Cardiac fibroblast (primary cell): ENCODE results near the gene NCKAP5.

Experiments
- DNase-seq, 2 donors: peaks; one replicate each; pipeline versions ENCODE4 v3.0.0 to v3.0.0-alpha.2; 2010; ENCODE audit warnings: low read depth in 2 of 2
- H3K4me3 ChIP-seq, 2 donors: replicated peaks in 1 of 2; 1 replicate in 1 of 2; 2 replicates in 1 of 2; pipeline ENCODE4 v1.5.1; 2011; ENCODE audit warnings: low read depth in 2 of 2, low read length in 2 of 2, mild to moderate bottlenecking in 2 of 2, moderate library complexity in 1 of 2
- CTCF ChIP-seq: IDR thresholded peaks from one replicate; pipeline ENCODE4 v1.5.1; 2011; ENCODE audit warnings: low read depth, mild to moderate bottlenecking, low read length, inconsistent platforms

NCKAP5 gene

GRCh38 chr2:132766573-132766972 is 801.7 kb downstream of the NCKAP5 start:
- TF ChIP-seq CTCF, result no peak
- no peak overlapping the region for H3K4me3 ChIP-seq
- DNase-seq, result no peak

- no peak for TF ChIP-seq CTCF
- H3K4me3 ChIP-seq, result no peak overlapping the region
- DNase-seq, result no peak
Observed at GRCh38 chr2:132761437-132761836, 806.8 kb downstream of the NCKAP5 start.

GRCh38 chr2:132760971-132761370 is 807.3 kb downstream of the NCKAP5 start:
- no peak for TF ChIP-seq CTCF
- DNase-seq, result no peak
- H3K4me3 ChIP-seq, result no peak overlapping the region

- DNase-seq, result no peak
- no peak overlapping the region for H3K4me3 ChIP-seq
- no peak for TF ChIP-seq CTCF
Observed at GRCh38 chr2:132760405-132760804, 807.9 kb downstream of the NCKAP5 start.

- no peak for DNase-seq
- no peak for TF ChIP-seq CTCF
- no peak overlapping the region for H3K4me3 ChIP-seq
Observed at GRCh38 chr2:132758995-132759394, 809.3 kb downstream of the NCKAP5 start.

- H3K4me3 ChIP-seq, result no peak overlapping the region
- peak in 1 of 2 donors; percentile 43 for DNase-seq
- TF ChIP-seq CTCF, result no peak
Observed at GRCh38 chr2:132757676-132758075, 810.6 kb downstream of the NCKAP5 start.

GRCh38 chr2:132757002-132757589 is 811.2 kb downstream of the NCKAP5 start:
- H3K4me3 ChIP-seq, result no peak overlapping the region
- DNase-seq, result no peak
- TF ChIP-seq CTCF, result no peak
